SIG-M5 treated with dmso at 0.1 percent for 504 hours (cell line): ENCODE measurements around the gene TRIM22.
"Not testable (repeated sequence)": the region's sequence is repeated elsewhere in the genome, so short reads cannot be mapped to it uniquely, and the experiment has no call there.

Experiments used
- DNase-seq: peaks from one replicate; lab custom pipeline; 2025; ENCODE audit not compliant: unreplicated experiment; lab: John Stamatoyannopoulos, UW

TRIM22 gene

DNA sequence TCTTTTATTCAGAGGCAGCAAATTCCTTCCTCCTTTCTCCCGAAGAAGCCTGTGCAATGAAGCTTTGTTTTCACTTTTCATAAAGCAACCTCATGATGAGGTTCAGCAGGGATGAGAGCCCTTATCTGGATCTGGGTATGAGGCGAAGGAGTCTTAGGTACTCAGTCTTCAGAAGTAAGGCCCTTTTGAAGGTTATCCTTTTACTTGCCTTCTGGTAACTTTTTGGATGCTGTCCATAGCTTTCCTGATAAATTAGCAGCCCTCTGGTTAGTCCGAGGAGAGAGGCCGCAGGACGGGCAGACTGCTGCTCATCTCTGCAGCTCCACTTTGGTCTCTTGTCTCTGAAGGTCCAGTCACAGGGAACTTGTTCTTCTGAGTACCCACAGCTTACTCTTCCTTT, 1.1 kb downstream of the TRIM22 start:
- DNase-seq, result no peak

DNA sequence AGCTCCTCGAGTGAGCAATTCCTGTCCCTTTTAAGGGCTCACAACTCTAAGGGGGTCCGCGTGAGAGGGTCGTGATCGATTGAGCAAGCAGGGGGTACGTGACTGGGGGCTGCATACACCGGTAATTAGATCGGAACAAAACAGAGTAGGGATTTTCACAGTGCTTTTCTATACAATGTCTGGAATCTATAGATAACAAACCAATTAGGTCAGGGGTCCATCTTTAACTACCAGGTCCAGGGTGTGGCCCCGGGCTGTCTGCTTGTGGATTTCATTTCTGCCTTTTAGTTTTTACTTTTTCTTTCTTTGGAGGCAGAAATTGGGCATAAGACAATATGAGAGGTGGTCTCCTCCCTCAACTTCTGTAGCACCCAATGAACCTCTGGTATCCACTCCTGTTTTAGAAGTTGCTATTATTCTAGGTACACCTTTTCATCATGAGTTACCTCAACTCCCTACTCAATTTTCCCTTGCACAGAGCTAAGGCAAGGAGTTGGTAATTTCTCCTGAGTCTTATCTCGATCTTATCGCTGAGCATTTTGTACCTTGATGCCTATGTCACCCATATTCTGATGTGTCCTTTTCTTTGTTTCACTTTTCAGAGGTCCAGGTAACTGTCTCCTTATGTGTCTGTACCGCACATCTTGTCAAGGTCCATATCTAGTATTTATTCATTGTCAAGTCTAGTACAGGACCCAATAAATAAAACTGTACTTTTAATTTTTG, 1.8 kb downstream of the TRIM22 start:
- DNase-seq, result not testable (repeated sequence)

GRCh38 chr11:5691964-5692361, 2.4 kb downstream of the TRIM22 start:
- DNase-seq, result peak; percentile 52

DNA sequence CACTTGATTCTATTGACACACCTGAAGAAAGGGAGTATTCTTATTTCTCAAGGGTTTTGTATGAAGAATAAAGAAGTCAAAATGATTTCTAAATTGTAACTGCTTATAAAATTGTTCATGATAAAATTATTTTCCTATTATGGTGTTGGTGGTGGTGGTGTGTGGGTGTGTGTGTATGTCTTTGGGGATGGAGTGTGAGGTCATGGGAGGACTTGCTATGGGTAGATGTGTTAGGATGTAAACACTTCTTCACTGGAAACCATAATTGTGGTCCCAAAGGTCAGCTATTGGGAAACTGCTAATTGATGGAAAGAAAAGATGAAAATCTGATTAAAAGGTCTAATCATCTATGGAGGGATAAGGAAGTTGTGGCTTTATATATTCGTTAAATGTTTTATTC, 5.1 kb downstream of the TRIM22 start:
- no peak for DNase-seq

DNA sequence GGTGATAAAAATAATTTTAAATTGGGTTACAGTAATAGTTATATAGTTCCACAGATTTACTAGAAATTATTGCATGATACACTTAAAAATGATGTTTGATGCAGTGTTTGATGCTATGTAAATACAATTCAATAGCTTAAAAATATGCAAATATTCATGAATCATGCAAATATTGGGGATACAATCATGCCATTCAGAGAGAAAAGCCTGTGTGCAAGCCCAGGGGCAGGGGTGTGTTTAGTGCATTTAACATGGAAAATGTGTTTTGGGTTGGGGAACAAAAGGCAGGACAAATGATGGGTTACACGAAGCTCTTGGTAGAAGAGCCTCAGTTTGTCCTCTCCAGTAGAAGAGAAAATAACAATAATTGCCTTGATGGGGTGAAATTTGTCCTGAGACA, 6.0 kb downstream of the TRIM22 start:
- DNase-seq, result no peak

- no peak for DNase-seq
These were observed 6.6 kb downstream of the TRIM22 start for GRCh38 chr11:5696210-5696609.

- no peak for DNase-seq
These were observed 8.7 kb downstream of the TRIM22 start for GRCh38 chr11:5698281-5698680.

DNA sequence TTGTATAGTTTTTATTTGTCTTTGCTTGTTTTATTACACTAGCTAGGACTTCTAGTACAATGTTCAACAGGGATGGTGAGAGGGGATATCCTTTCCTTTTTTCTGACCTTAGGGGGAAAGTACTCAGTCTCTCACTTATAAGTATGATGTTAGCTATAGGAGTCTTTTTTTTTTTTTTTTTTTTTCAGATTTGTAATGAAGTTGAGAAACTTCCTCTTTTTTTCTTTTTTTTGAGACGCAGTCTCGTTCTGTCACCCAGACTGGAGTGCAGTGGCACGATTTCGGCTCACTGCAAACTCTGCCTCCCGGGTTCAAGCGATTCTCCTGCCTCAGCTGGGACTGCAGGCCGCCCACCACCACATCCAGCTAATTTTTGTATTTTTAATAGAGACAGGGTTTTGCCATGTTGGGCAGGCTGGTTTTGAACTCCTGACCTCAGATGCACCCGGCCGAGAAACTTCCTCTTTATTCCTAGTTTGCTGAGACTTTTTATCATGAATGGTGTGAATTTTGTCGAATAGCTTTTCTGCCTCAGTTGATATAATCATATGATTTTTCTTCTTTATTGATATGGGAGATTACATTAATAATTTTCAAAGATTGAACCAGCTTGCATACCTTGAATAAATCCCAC, 10.9 kb downstream of the TRIM22 start:
- peak; percentile 53 for DNase-seq

GRCh38 chr11:5701055-5701577, 11.5 kb downstream of the TRIM22 start:
- DNase-seq, result no peak

- DNase-seq, result no peak
These were observed 14.3 kb downstream of the TRIM22 start for GRCh38 chr11:5703741-5704536.

- DNase-seq, result no peak
These were observed 16.1 kb downstream of the TRIM22 start for GRCh38 chr11:5705688-5706087.

GRCh38 chr11:5712507-5712906, 22.9 kb downstream of the TRIM22 start:
- no peak for DNase-seq

- no peak for DNase-seq
These were observed 24.1 kb downstream of the TRIM22 start for GRCh38 chr11:5713695-5714094.

DNA sequence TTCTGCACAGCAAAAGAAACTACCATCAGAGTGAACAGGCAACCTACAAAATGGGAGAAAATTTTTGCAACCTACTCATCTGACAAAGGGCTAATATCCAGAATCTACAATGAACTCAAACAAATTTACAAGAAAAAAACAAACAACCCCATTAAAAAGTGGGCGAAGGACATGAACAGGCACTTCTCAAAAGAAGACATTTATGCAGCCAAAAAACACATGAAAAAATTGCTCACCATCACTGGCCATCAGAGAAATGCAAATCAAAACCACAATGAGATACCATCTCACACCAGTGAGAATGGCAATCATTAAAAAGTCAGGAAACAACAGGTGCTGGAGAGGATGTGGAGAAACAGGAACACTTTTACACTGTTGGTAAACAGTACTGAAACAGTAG, 26.9 kb downstream of the TRIM22 start:
- DNase-seq, result not testable (repeated sequence)

DNA sequence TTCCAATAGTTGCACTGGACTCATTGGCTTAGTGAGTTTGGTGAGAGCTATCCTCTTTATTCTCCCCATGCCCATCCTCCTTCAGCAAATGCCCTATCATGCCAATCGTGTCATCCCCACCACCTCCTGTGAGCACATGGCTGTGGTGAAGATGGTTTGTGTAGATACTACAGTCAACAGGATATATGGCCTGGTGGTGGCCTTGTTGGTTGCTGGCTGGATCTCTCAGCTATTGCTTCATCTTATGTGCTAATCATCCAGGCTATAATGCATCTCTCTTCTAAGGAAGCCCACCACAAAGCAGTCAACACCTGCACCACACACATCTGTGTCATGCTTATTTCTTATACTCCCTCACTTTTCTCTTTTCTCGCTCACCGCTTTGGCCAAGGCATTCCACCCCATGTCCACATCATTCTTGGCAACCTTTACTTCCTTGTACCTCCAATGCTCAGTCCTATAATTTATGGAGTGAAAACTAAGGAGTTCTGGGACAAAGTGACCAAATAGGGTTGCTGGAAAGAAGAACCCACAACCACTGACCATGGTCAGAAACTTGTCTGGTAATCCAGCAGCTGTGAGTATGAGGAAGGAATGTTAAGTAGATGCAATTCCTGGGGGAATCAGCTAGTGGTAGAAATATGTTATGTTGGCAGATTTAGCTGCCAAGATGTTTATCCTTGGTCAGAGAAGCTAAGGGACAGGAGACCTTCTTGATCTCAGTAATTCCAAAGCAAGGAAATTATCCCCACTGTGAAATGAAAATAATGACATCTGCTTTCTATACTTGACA, 30.3 kb downstream of the TRIM22 start:
- no peak for DNase-seq

- DNase-seq, result no peak
These were observed 33.0 kb downstream of the TRIM22 start for GRCh38 chr11:5722622-5723021.

GRCh38 chr11:5726351-5726750, 36.8 kb downstream of the TRIM22 start:
- DNase-seq, result no peak

GRCh38 chr11:5727691-5728090, 38.1 kb downstream of the TRIM22 start:
- DNase-seq, result no peak

DNA sequence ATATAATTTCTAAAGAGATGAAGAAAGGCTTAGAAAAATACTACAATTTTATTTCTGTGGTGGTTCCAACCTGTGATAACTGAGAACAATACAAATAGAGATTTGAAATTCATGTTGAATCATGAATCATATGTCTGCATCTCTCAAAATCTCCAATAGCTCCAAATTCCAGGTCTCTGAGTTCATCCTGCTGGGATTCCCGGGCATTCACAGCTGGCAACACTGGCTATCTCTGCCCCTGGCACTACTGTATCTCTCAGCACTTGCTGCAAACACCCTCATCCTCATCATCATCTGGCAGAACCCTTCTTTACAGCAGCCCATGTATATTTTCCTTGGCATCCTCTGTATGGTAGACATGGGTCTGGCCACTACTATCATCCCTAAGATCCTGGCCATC, 46.8 kb downstream of the TRIM22 start, which contains the start of gene OR56B1:
TSS of gene OR56B1 (plus strand) at position 53 of the 400 bp plus-strand sequence. CDS start at position 122, 69 bp downstream.
- no peak for DNase-seq

- DNase-seq, result no peak
These were observed 47.5 kb downstream of the TRIM22 start for GRCh38 chr11:5737091-5737490.
